Epidermal melanocyte (primary cell): ENCODE data around the gene PDGFRB.

Source experiments
- DNase-seq: peaks from one replicate; pipeline ENCODE4 v3.0.0; 2011; ENCODE audit warnings: low spot score; ENCODE audit not compliant: insufficient read length

The PDGFRB gene

DNA sequence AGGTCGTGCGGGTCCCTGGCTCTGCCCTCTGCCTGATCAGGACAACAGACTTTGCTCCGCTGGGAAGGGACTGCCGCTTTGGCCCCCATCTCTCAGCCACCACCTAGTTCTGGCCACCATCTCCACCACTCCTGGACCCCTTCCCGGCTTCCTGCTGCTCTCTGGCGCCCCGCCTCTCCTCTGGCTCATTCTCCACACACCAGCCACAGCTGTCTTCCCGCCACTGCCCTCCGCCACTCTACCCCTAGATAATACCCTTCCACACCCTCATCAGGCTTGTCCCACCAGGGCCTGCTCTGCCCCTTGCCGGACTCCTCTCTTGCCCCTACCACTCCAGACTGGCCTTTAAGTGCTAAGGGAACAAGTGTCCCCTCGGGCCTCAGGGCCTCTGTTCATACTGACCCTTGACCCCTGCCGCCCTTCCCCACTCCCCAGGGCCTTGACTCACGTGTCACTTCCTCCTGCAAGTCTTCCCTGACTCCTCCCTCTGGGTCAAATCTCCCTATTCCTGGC is 8.0 kb upstream of the PDGFRB start:
- no peak for DNase-seq

DNA sequence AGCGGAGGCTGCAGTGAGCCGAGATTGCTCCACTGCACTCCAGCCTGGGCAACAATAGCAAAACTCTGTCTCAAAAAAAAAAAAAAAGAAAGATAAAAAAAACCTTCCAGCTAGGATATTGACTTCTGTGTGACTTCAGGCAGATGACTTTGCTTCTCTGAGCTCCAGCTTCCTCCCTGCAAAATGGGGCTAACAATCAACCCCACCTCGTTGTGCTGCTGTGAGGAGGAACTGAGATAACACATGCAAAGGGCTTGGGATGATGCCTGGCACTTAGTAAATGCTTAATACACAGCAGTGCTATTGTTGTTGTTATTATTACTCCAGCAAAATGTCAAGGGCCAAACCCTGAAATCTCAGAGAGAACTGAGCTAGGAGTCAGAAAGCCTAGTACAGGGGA is 7.4 kb upstream of the PDGFRB start:
- DNase-seq = no peak

DNA sequence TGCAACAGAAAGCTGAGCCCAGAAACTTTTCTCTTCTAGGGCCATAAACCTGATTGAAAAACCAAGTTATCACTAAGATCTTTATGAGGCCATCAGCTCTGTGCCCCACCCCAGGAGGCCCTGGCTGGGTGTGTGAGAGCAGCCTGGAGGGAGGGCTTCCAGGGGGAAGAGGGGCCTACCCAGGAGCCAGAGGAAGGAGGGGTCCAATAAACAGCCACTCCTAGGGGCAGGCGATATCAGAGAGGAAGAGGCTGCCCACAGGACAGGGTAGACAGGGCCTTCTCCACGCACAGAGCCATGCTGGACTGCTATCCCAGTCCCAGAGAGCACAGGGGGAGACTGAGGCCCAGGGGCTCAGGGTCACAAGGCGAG is 6.5 kb upstream of the PDGFRB start:
- no peak for DNase-seq

DNA sequence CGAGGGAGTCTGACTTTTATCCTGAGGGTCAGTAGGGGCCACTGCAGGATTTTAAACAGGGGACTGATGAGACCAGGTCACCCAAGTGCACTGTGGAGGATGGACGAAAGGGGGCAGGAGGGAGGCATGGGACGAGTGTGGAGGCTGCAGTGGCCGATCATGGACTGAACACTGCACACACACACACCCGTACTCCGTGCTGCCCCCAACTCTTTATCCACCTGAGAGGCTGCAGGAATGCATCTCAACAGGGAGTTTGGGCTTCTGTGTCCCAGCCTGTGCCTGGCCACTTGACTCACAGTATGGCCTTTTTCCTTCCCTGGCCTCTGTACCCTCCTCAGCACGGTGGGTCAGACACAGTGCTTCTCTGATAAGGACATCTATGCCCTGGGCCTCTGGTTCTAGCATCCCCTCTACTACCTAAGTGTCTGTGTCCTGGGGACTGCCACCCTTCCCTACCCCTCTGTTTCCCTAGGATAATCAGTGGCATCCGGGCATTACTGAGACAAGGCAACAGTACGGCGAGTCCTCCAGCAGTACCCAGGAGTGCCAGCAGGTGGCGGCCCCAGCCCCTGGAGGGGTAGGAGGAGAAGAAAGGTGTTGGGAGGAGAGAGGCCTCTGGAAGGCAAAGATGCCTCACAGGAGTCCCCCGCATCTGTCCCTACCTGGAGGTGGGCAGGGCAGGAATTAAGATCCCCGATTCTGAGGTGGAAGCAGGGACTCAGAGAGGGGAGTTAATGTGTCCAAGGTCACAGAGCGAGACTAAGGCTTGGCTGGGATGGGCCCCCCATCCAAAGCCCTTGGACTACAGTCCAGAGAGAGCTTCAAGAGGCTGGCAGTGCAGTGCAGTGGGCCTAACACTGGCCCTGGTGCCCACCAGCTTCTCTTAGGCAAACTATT is 5.8 kb upstream of the PDGFRB start:
- DNase-seq = peak; percentile 84

DNA sequence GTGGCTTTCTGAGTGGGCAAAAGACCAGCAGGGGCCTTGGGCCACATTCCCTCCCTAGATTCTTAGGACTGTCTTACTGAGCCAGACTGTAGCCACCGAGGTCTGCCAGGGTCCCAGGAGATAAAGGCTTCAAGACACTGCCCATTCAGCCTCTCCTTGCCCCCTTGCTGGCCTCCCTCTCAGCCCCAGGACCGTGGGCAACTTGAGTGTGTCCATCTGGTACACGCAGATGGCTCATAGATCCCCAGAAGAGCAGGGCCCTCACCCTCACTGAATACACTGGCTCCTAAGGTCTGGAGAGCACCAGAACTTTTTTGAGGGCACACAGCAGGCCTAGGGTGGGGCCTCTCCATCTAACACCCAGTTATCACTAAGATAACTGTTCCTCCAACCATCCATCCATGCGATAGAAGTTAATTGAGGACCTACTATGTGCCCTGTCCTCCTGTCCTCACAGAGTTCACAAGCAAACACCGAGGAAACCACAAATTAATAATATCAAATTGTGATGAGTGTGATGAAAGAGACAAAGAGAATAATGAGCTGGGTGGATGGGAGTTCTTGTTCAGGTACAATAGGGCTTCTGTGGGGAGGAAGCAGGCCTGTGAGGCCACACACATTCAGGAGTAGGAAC is 4.9 kb upstream of the PDGFRB start:
- DNase-seq = no peak

DNA sequence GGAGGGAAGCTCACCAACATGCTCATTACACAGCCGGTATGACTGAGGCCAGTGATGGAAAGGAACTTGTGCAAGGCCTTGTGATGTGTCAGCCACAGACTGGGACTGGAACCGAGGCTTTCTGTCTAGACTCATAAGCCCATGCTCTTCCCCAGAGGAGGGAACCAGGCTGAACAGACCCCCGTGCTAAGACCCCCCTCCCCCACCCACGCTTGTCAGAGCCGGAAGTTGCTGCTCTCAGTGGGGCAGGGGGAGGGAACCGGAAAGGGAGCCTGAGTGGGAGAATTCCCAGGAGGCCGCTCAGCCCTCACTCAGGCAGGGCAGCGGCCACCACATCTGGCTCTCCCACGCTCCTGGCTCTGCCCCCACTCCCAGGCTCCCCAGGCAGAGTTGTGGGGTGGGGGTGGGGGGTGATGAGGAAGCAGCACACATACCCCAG is 4.1 kb upstream of the PDGFRB start:
- no peak for DNase-seq

DNA sequence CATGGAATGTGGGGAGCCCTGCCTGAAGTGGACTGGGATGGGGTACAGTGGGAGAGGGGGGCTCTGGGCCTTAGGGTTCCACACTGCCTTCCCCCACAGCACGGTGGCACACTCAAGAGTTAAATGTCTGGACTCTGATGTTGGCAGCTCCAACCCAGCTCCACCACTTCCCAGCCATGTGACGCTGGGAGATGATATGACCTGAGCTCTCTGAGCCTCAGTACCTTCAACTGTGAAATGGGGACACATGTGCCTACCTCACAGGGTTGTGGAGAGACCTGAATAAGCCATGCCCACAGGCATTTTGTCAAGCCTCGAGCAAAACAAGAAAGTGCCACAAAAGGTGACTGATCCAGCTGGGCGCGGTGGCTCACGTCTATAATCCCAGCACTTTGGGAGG is 3.4 kb upstream of the PDGFRB start:
- DNase-seq = no peak

DNA sequence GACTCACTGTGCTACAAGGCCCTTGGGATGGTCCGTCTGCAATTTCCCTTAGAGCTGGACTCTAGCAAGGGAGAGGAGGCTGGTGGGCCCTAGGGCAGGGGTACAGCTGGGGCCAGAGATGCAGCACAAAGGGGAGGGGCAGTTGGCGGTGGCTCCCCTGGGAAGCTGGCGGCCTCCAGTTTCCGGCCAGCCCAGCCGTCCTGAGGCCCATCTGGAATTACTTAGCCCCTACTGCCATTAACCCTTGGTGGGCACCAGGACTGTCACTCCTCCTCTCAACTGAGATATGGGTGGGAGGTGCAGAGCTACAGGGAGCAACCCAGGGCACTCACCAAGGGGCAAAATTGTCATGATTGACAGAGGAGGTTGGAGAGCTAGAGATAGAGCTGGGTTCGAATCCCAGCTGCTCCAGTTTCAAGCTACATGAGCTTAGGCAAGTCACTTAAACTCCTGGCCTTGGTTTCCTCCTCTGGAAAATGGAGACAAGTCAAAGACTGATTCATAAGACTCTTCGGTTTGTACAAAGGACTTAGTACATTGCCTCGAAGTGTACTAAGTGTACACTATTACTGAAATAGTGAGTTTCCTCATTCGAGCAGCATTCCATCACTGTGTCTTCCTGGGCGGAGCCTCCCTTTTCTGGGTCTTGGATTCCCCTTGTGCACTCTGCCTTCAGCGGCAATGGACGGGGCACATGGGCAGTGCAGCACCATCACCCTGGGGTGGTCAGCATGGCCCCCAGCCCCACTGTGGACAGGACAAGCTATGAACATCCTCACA is 2.7 kb upstream of the PDGFRB start:
- no peak for DNase-seq

DNA sequence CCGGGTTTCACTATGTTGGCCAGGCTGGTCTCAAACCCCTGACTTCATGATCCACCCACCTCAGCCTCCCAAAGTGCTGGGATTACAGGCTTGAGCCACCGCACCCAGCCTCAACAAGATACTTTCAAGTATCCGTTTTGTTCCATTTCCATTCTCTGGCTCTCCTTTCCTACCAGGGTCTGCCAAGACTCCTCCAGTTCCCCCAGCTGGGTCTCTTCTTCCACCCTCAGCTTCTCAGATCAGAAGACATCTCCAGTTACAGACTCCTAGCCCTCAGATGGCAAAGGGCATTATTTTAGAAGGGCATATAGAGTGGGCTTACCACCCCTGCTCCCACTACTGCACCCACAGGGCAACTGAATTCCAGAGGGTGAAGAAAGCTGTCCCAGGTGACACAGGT is 1.5 kb upstream of the PDGFRB start:
- DNase-seq = no peak

DNA sequence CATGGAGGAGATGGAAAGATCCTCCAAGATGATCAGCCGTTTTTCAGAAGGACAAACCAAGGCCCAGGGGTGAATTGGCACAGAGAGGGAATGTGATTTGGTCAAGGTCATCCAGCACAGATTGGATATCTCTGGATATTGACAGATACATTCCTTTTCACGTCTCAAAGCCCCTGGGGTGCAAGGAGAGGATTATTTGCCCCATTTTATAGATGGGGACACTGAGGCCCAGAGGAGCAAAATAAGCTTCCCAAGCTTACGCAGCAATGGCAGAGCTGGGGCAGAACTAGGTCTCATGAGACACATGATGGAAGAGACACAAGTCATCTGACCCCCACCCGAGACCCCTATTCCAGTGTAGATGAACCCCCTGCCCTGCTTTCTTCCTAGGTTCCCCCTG is 895 bp upstream of the PDGFRB start:
- DNase-seq = no peak

DNA sequence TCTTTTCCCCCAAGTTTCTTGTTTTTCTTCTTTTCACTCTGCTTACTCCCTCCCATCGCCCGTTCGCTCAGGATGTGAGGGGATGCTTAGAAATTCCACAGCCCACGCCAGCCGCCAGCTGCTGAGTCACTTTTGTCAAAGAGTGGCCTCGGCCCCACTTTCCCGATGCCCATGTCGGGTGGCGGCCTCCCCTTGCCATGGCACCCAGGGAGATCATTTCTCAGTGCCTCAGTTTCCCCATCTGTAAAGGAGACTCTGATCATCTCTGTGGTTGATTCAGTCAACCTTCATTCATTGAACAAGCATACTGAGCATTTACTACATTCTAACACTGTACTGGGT is 353 bp upstream of the PDGFRB start:
- no peak for DNase-seq

DNA sequence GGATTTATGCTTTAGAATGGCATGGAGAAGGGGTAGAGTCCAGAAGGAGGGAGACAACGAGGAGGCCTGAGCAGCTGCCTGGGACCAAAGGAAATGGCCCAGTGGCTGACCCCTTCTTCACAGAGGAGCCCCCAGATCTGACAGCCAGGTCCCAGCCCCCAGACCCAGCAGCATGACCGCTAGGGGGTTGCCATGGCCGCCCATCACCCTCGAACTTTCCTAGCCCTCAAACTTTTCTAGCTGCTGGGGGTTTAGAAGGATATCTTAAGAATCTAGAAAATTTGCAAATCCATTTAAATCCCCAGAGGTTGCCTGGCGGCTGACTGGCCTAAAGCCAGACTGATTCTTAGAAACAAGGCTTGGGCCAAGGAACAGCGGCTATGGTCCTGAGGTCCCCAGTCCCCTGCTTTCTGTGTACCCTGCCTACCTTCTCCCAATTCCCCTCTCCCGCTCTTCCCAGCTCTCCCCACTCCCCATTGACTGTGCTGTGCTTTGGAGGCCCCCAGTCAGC is 972 bp downstream of the PDGFRB start:
- no peak for DNase-seq

DNA sequence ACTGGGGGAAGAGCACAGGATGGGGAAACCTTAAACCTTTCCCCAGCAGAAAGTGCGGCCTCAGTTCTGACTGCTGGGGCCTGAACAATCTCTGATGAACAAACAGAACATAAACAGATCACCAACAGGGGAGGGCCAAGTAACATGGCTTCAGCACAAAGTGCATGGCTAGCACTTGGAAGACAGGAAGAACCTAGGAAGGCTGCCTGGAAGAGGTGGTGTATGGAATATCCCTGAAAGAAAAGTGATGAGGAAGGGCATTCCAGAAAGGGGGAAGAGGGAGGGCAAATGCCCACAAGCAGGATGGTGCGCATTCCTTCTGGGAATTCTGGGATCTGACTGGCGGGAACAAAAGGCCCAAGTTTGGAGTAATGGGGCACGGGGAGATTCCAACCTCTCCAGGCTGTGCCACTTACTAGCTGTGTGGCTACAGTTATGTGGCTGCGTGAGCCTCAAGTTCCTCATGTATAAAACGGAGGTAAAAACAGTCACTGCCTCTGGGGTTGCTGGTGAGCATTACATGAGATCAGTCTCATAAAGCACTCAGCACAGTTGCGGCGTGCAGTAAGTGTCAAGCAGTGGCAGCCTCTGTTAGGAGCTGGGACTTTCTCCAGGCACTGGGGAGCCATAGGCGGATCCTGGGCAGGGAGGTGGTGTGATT is 1.6 kb downstream of the PDGFRB start:
- no peak for DNase-seq

DNA sequence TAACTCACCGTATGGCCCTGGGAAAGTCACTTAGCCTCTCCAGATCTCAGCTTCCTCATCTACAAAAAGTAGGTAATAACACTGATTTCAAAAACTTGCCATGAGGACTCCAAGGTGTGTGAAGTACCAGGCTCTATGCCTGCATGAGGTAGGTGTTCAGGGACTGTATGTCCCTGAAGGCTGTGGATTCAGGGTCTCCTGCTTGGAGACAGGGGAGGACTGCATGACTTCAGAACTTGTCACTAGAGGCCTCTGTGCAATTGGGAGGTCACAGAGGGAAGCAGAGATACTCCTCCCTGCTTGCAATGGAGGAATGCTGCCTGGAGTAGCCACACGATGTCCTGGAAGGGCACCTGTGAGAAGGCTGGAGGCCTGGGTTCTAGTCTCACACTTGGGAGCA is 2.2 kb downstream of the PDGFRB start:
- DNase-seq = no peak

DNA sequence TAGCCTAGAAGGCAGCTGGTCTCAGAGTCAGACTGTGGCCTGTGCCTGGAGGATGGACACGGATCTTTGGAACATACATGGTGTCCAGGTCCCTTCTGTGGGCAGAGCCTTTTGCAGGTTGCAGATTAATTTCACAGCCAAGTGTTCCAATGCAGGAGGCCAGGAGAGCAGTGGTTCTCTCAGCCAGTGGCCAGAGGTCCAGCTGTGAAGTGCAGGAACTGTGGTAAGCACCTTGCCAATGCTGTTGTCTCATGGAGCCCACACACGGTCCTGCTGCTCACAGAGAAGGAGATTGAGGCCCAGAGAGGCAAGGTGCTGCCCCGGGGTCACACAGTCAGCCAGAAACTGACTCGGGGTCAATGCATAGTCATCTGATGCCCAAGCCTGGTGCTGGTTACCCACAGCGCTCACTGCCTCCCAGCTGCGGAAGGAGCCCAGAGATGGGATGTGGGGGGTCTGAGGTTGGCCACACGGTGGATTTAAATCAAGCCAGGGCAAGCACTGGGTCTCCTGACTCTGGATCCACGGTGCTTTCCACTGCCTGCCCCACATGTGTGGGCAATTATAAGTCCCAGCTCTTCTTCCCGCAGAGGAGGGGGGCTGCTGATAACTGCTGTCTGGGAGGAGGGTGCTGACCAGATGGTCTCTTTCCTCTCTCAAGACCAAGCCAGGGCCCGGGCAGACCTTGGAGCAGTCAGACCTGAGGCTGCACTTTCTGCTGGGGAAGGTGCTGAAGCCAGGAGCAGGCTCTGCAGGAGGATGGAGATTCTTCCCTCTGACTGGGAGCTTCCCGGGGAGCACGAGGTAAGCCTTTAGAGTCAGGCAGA is 2.8 kb downstream of the PDGFRB start:
- DNase-seq = no peak

DNA sequence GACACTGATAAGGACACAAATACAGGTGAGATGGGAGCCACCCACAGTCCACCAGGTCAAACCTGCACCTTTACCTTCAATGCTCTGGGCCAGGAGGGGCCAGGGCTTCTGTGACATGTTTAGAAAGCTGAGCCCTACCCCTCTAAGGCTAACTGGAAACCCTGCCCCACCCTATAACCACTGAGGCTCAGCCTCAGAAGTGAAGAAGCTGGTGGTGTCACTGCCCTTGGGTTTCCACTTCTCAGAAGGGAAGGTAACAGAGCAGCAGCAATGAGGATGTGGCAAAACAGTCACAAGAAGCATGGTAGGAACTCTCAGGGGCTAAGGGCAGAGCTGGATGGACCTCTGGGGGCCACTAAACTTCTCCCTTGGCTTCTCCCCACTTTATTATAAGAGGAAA is 6.0 kb downstream of the PDGFRB start:
- DNase-seq = no peak

DNA sequence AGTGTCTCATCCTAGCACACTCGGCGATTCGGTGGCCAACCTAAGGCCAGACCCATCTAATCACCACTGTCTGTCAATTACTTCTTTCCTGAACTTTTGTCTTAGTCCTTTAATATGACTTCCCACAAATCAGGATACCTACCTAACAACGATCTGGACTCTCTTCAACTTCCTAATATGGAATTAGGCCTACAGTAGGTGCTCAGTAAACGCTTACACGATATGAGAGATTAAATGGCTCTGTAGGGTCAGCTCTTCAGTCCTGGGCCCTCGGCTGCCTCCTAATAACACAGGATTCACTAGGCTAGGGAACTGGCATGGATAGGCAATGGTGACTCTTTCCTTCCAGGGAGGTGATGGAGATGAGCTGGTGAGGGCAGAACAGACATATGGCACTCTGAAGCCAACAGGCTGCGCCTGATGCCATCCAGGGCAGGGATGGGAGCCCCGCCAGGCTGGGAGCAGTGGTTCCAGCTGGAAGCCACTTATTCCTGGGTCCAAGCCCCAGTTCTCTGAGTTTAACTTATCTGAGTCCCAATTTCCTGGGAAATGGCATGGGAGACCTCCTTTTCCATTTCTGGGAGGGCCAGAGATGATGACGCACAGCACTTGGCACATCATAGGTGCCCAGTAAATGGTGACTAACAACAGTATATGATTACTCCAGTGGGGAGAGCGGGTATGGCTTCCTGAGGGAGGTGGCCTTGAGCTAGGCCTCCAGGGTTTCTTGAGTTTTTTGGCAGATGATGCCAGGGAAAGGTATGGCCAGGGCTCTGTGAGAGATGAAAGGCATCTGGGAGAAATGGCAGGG is 7.3 kb downstream of the PDGFRB start:
- no peak for DNase-seq

DNA sequence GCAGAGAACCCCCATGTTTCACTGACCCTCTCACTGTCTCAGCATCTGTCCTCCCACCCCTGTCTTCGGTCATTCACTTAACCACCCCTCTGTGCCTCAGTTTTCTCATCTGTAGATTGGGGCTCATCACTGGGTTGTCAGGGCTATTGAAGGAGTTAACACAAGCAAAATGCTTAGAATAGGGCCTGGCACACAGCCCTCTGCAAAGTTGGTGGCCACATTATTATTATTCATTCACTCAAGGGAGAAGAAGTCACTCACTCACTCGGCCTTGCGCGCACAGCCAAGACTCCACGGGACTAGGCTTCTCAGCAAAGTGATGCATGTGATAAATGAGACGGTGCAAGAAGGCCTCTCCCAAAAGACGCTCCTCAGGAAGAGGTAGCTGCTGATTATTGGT is 8.0 kb downstream of the PDGFRB start:
- no peak for DNase-seq

DNA sequence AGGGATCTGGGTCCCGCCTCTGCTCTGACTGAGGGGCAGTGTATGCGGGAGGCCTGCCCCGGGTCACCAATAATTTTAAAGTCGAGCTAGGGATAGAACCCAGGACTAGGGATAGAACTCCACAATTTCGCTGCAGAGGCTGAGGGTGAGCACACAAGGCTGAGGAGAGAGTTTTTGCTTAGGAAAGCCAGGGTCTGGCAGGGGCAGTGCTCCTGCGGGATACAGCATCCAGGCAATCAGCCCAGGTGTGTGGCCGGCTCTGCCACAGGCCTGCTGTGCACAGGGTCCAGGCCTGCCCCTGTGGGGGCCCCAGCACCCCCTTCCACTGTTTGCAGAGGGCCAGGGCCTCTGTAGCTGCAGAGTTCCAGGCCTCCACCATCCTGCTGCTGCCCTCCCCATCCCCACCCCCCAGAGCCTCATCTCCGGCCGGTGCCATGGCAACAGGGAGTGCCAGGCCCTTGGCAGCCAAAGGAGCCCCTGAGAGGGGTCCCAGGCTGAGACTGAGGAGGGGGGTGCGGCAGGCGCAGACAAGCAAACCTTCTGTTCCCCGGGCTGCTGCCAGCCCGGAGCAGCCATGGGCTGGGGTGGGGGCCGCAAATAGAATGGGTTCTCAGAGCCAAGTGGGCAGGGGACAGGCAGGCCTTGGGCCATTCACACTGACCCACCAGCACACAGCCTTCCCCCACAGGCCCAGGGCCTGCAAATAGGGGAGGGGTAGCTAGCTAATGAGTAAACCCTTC is 8.6 kb downstream of the PDGFRB start:
- no peak for DNase-seq
